GM19397 (cell line): ENCODE results near the gene LBX2.

ENCODE experiments used
- ATAC-seq: cut with Tn5 transposase; IDR thresholded peaks from one replicate; pipeline ENCODE4 v1.9.1; 2021; ENCODE audit warnings: mild to moderate bottlenecking, moderate library complexity; ENCODE audit not compliant: unreplicated experiment

The LBX2 gene

GRCh38 chr2:74505448-74506246 lies 6.2 kb upstream of the LBX2 start:
- no peak for ATAC-seq

- ATAC-seq = no peak
These were observed 5.2 kb upstream of the LBX2 start for GRCh38 chr2:74504591-74504990.

GRCh38 chr2:74503506-74504475 lies 4.4 kb upstream of the LBX2 start:
- no peak for ATAC-seq

GRCh38 chr2:74502720-74503505 lies 3.5 kb upstream of the LBX2 start:
- ATAC-seq = peak; percentile 37

GRCh38 chr2:74502147-74502719 lies 2.8 kb upstream of the LBX2 start:
- no peak for ATAC-seq

GRCh38 chr2:74501335-74502071 lies 2.1 kb upstream of the LBX2 start:
- no peak for ATAC-seq

GRCh38 chr2:74500578-74500946 lies 1.2 kb upstream of the LBX2 start:
- ATAC-seq = no peak

- ATAC-seq = no peak
These were observed 656 bp upstream of the LBX2 start for GRCh38 chr2:74499940-74500577.

GRCh38 chr2:74498500-74499266 lies 720 bp downstream of the LBX2 start:
- no peak for ATAC-seq

GRCh38 chr2:74497777-74498499 lies 1.5 kb downstream of the LBX2 start:
- ATAC-seq = no peak

- ATAC-seq = no peak
These were observed 2.2 kb downstream of the LBX2 start for GRCh38 chr2:74496997-74497776.

- ATAC-seq = no peak
These were observed 4.0 kb downstream of the LBX2 start for GRCh38 chr2:74495440-74495839.

GRCh38 chr2:74493546-74493945 lies 5.9 kb downstream of the LBX2 start:
- no peak for ATAC-seq

GRCh38 chr2:74491648-74492544 lies 7.5 kb downstream of the LBX2 start:
- no peak for ATAC-seq

GRCh38 chr2:74489906-74490305 lies 9.5 kb downstream of the LBX2 start:
- no peak for ATAC-seq
